A549 (cell line): ENCODE measurements around the gene DLX5.

Experiments
- BCL3 ChIP-seq: fragments of >200 bp; sonication (Bioruptor Twin); formaldehyde crosslinking; IDR thresholded peaks from 3 replicates; pipeline ENCODE4 v1.6.1; 2016
- CHD4 ChIP-seq: fragments of 200-600 bp; sonication (generic); IDR thresholded peaks from 2 replicates; pipeline ENCODE4 v1.6.1; 2016; ENCODE audit warnings: antibody characterized with exemption, mild to moderate bottlenecking, borderline replicate concordance
- CTCF ChIP-seq: fragments of >200 bp; sonication (Bioruptor Twin); formaldehyde crosslinking; IDR thresholded peaks from 3 replicates; pipeline ENCODE4 v1.5.1; 2016
- ELK1 ChIP-seq: fragments of 150-350 bp; IDR thresholded peaks from 2 replicates; pipeline ENCODE4 v1.6.1; 2014; ENCODE audit warnings: low read depth, mild to moderate bottlenecking, low read length
- JUNB ChIP-seq: fragments of >200 bp; sonication (Bioruptor Twin); formaldehyde crosslinking; IDR thresholded peaks from 2 replicates; pipeline ENCODE4 v1.6.1; 2016
- MAX ChIP-seq: IDR thresholded peaks from 2 replicates; pipeline ENCODE4 v1.6.1; 2012
- MAZ ChIP-seq: fragments of 150-350 bp; IDR thresholded peaks from 2 replicates; pipeline ENCODE4 v1.6.1; 2014; ENCODE audit warnings: antibody characterized with exemption, low read depth, low read length, borderline replicate concordance
- POLR2A ChIP-seq: IDR thresholded peaks from 2 replicates; pipeline ENCODE4 v1.6.1; 2012; ENCODE audit warnings: mild to moderate bottlenecking, low read length
- REST ChIP-seq: fragments of 200-600 bp; sonication (generic); IDR thresholded peaks from 2 replicates; pipeline ENCODE4 v1.6.1; 2016; ENCODE audit warnings: antibody characterized with exemption, mild to moderate bottlenecking, moderate library complexity
- RFX5 ChIP-seq: fragments of 450-650 bp; IDR thresholded peaks from 2 replicates; pipeline ENCODE4 v1.7.1; 2014; ENCODE audit warnings: antibody characterized with exemption, mild to moderate bottlenecking, moderate library complexity
- RNF2 ChIP-seq: fragments of 200-600 bp; sonication (generic); IDR thresholded peaks from 2 replicates; pipeline ENCODE4 v1.6.1; 2016; ENCODE audit warnings: low read depth, mild to moderate bottlenecking, antibody characterized with exemption, moderate library complexity, borderline replicate concordance
- SREBF2 ChIP-seq: fragments of 450-650 bp; IDR thresholded peaks from 2 replicates; pipeline ENCODE4 v1.6.1; 2014; ENCODE audit warnings: mild to moderate bottlenecking, moderate library complexity
- ZSCAN20 ChIP-seq: fragments of 250-450 bp; sonication (Bioruptor Pico); IDR thresholded peaks from 2 replicates; pipeline ENCODE4 v1.8.0; 2022; ENCODE audit warnings: mild to moderate bottlenecking, moderate library complexity

- no peak for TF ChIP-seq CTCF
- TF ChIP-seq ELK1 = no peak
- no peak for TF ChIP-seq BCL3
- TF ChIP-seq POLR2A = no peak
- TF ChIP-seq REST = no peak
- no peak for TF ChIP-seq ZSCAN20 (CRISPR knock-in tag)
- TF ChIP-seq JUNB = no peak
- TF ChIP-seq RNF2 = no peak
- no peak for TF ChIP-seq SREBF2
- TF ChIP-seq MAZ = no peak
- TF ChIP-seq CHD4 = no peak
- TF ChIP-seq MAX = no peak
- TF ChIP-seq RFX5 = no peak
Observed at GRCh38 chr7:97025983-97026714, 1.5 kb upstream of the DLX5 start.
